Stimulated activated CD4-positive, alpha-beta T cell treated with anti-CD3 and anti-CD28 coated beads, TNF-alpha, amount 100 ng/mL, for 48 hours (primary cell): ENCODE measurements around the gene ACP7.
"Not testable (repeated sequence)": the region's sequence is repeated elsewhere in the genome, so short reads cannot be mapped to it uniquely, and the experiment has no call there.

Experiments
- DNase-seq, 3 donors: peaks; one replicate each; pipeline ENCODE4 v3.0.0-alpha.2; 2020; ENCODE audit warnings: low read depth in 3 of 3

Gene ACP7

GRCh38 chr19:39131255-39131755 lies 47.1 kb downstream of the ACP7 start:
- no peak for DNase-seq

DNA sequence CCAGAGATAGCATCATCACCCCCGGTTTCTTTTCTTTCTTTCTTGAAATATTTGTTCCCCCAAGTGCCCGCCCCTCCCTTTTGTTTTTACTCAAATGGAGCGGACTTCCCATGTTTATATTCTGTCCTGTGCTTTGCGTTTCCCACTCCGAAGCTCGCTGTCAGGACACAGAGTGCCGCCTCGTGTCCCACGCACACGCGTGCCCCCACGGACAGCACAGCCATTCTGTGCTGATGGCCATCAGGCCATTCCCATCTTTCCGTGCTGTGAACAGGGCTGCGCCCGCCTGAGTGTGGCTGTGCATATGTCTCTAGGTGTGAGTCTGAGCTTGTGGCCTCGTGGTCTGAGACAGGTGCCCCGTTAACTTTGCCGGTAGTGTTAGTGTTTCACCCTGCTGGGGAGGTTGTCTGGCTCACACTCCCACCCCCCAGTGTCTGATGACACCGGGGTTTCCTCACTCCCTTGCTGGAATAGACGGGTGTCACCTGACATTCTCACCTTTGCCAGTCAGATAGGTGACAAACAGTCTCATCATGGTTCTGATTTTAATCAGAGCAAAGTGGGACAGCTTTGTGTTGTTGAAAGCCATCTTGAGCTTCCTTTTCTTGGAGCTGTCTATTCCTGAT lies 48.3 kb downstream of the ACP7 start:
- DNase-seq, result no peak

DNA sequence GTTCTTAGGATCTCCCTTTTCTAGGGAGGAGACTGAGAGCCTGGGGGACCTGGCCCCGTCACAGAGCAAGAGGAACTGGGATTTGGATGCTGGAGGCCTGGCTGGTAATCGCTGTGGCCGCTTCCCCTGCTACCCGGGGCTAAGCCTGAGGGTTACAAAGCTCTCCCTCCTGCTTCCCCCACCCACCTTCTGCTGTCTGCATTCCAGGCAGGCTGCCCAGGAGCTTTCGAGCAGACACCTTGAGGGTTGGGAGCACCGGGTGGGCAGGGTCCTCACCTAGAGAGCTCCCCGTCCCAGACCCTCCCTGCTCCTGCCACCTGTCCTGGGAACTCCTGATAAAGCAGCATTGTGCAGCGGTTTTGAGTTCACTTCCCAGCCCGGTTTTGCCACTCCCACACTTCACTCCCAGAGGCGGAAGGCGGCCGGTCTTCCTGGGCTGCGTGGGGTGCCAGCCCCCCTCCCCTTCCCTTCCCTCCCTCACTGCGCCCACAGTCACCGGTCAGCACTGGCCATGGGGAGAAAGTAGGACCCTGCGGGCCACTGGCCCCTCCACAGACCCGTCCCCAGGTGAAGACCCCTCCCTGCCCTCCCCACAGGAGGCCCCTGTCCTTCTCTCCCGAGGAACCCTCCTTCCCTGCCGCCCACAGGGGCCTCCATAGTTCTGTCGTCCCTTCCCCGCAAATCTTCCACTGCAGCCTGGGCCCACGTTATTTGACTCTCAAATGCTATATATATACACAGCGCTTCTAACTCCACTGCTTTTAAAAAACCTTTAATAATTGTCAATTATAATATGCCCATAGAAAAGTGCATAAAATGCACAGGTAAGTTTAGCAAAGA lies 49.5 kb downstream of the ACP7 start:
- DNase-seq, result no peak

DNA sequence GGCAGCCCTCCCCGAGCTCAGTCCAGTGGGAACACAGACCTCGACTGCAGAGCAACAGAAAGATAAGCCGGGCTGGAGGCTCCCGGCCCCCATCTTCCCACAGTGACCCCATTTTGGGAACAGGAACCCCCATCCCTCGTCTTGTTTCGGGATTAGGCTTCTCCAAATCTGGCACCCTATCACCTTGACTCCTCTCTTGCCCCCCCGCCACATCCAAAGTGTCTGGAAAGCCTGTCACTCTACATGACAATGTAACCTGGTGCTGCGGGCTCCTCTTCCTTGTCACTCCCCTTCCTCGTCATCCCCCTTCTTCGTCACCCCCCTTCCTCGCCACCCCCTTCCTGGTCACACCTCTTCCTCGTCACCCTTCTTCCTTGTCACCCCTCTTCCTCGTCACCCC lies 51.5 kb downstream of the ACP7 start:
- no peak for DNase-seq

- no peak for DNase-seq
Observed at GRCh38 chr19:39136225-39136940, 52.2 kb downstream of the ACP7 start.

GRCh38 chr19:39137131-39137530 lies 53.0 kb downstream of the ACP7 start:
- no peak for DNase-seq

DNA sequence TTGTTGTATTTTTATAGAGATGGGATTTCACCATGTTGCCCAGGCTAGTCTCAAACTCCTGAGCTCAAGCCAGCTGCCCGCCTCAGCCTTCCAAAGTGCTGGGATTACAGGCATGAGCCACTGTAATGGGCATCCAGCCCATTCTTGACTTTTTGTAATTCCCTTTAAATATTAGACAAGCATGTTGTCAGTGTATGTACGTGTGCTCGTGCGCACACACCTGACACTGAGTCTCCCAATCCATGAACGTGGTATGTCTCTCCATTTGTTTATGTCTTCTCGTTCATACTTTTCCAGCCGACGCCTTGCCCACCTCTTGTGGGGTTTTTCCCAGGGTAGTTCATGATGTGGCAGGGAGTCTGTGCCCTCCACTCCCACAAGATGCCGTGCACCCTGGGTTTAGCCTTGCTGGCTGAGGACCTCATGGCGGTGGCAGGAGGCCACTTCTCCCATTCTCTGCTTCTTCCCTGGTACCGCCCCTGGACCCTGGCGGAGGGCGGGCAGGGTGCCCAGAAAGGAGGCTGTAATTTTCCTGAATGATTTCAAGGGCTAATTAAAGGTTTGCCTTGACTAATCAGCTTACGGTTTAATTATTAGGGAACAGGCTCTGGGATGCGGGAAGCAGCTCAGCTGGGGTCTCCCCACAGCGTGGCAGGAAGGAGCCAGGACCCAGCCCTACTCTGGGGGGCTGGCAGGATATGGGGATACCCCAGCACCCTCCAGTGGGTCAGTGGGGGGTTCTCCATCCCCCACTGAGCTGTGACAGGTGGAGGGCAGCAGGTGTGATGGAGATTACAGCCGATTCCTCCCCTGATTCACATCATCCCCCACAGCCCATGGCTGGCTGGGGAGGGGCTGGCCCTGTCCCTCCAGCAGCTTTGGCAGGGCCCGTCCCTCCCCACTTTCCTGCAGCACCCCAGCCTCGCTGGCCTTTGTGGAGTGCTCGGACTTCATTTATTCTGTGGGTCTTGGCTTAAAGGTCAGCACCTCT lies 54.3 kb downstream of the ACP7 start:
- DNase-seq, result no peak

DNA sequence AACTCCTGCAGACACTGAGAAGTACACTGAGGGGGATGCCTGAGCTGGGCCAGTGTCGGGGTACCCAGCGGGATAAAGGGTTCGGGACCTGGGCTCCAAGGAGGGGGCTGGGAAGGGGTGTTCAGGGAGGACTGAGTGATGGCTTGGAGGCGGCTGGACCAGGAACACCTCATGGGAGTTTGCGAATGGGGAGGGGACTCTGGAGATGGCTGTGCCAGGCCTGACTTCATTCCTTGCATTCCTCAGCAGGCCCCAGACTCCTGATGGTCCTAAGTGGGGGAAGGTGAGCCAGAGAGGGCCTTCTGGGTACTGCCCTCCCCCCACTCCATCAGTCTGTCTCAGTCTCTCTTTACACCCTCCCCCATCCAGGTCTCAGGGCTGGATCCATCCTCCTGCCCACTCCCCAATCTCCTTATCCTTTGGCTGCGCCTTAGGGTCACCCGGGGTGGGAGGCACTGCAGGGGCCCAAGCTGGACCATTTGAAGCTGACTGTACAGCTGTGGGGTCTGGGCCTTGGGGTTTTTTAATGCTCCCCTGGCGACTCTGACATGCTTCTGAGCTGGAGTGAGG lies 55.2 kb downstream of the ACP7 start:
- DNase-seq, result no peak

GRCh38 chr19:39139971-39140453 lies 55.8 kb downstream of the ACP7 start:
- no peak for DNase-seq

DNA sequence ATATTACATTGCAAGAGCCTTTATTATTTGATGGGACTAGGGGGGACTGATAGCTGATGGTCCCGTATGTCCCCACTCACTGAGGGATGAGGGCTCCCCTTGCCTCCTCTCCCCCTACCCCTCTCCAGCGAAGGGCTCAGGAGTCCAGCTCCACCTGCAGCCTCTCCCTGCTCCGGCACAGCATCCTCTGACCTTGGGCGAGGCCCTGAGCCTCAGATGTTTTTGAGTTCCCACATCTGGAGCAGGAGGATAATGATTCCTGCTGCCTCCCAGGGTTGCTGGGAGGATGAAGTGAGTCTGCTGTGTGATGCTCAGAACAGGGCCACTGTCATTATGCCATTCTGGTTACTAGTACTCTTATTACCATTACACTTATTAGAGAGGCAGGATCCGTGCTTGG lies 56.4 kb downstream of the ACP7 start:
- DNase-seq, result no peak

DNA sequence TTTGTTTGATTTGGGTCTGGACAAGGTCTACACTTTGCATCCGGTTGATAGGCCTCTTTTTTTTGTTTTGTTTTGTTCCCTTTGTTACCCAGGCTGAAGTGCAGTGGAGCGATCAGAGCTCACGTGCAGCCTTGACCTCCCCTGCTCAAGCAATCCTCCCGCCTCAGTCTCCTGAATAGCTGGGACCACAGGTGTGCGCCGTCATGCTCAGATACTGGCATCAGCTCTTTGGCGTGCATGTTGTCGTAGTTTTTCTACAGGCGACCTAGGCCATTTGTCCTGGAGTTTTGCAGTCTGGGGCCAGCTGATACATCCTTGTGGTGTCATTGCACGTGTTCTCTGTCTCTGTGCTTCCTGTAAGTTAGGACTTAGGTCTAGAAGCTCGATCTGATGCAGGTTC lies 57.8 kb downstream of the ACP7 start:
- DNase-seq, result no peak

DNA sequence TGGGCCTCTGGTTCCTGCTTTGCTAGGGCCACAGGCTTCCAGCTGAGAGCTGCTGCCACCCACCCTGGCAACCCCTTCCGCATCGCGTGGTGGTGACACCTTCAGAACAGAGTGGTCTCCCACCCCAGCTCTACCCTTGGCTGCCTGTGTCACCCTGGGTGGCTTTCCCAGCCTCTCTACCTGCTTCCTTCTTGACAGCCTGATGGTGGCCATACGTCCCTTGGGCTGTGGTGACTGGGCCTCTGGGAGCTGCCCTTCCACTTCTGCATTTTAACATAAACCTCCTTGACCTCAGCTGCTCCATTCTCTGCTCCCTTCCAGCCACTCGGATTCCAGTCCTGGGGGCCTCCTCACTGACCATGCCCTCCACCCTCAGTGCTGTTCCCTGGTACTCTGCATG lies 58.5 kb downstream of the ACP7 start:
- no peak for DNase-seq

DNA sequence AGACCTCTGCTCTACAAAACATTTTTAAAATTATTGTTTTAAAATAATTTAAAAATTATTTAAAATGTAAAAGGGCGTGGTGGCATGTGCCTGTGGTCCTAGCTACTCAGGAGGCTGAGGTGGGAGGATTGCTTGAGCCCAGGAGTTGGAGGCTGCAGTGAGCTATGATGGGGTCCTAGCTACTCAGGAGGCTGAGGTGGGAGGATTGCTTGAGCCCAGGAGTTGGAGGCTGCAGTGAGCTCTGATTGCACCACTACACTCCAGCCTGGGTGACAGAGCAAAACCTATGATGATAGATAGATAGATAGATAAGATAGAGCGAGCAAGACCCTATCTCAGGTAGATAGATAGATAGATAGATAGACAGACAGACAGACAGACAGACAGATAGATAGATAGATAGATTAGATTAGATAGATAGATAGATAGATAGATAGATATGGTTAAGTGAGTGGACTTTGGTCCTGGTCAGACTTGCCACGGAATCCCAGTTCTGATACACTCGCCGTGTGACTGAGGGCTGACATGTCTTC lies 59.7 kb downstream of the ACP7 start:
- DNase-seq, result not testable (repeated sequence)

- DNase-seq, result no peak
Observed at GRCh38 chr19:39144290-39145071, 60.3 kb downstream of the ACP7 start.

GRCh38 chr19:39145180-39145953 lies 61.2 kb downstream of the ACP7 start:
- DNase-seq, result no peak

GRCh38 chr19:39146091-39146490 lies 61.9 kb downstream of the ACP7 start:
- DNase-seq, result no peak

DNA sequence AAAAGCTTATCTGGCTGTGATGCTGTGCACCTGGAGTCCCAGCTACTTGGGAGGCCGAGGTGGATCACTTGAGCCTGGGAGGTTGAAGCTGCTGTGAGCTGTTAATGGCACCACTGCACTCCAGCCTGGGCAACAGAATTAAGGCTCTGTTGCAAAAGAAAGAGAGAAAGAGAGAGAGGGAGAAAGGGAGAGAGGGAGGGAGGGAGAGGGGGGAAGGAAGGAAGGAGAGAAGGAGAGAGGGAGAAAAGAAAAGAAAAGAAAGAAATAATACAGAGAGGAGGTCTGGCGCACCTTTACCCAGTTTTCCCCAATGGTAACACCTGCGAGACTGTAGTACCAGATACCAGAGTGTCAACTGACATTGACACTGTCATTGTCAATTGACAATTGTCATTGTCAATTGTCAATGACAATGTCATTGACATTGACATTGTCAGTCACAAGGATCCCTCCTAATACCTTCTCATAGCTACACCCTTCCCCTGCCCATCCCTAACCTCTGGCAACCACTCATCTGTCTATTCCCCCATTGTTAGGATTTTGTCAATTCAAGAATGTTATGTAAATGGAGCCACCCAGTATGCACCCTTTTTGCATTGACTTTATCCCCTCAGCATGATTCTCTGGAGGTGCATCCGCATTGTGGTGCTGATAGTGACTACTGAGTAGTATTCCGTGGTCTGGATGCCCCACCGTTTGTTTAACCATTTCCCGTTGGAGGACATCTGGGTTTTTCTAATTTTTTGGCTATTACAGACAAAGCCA lies 62.7 kb downstream of the ACP7 start:
- DNase-seq, result no peak

DNA sequence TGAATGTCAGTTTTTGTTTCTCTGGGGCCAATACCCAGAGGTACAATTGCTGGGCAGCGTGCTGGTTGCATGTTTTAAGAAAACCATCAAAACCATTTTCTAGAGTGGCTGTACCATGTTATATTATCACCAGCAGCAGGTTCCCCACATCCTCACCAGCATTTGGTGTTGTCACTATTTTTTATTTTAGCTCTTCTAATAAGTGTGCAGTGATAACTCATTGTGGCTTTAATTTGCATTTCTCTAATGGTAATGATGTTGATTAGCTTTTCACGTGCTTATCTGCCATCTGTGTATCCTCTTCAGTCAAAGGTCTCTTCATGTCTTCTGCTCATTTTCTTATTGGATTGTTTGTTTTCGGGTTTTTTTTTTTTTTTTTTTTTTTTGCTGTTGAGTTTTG lies 63.3 kb downstream of the ACP7 start:
- no peak for DNase-seq
